ENCODE measurements around the gene NECTIN2. TPM values are rescaled to one million over a fixed set of nuclear protein-coding genes. Genes with fewer than 3 reads are reported as not detected.

Gene NECTIN2
- total RNA-seq, 1 experiment from 2014 or later: 76.7 TPM

GRCh38 chr19:44897835-44898234 lies 51.7 kb downstream of the NECTIN2 start:
- Histone ChIP-seq H3K27me3 (replicated peaks; ENCODE audit: insufficient read depth, low read depth, low read length, poor library complexity) (no peaks in the 10 kb centered on the region), H3K9me3 (ENCODE audit: low read depth, low read length, poor library complexity, severe bottlenecking) (no peaks in the 10 kb centered on the region), H3K36me3 (ENCODE audit: insufficient read depth, low read length, poor library complexity, severe bottlenecking) (peaks cover 60% of the 10 kb centered on the region), H3K27ac (ENCODE audit: low read depth, low read length, poor library complexity, severe bottlenecking) (no peak overlapping the region), H3K4me1 (ENCODE audit: insufficient read depth, low read length, poor library complexity, severe bottlenecking) (no peaks in the 10 kb centered on the region), H3K4me3 (ENCODE audit: low read depth, low read length, poor library complexity, severe bottlenecking) (no peak overlapping the region)
- intact Hi-C loops (cut with micrococcal nuclease; ENCODE audit: unreplicated experiment): no loop called here
- ChIA-PET CTCF (no interaction called here), POLR2A (ENCODE audit: low non-redundant PET) (no interaction called here)
- BruUV-seq (replicated peaks): no TSS peak
- no peak for DNase-seq (ENCODE audit: low spot score)
- TF ChIP-seq CTCF (conservative IDR thresholded peaks at IDR 0.05; ENCODE audit: low read depth, low read length): no peak
- no peak for TF ChIP-seq EZH2 (IDR thresholded peaks at IDR 0.05; ENCODE audit: borderline replicate concordance, low read depth, low read length, poor library complexity, severe bottlenecking)

- no peak overlapping the region for H3K27ac ChIP-seq (ENCODE audit: low read depth, low read length, poor library complexity, severe bottlenecking)
- no TSS peak for BruUV-seq (replicated peaks)
These were observed 54.5 kb downstream of the NECTIN2 start for GRCh38 chr19:44900328-44901244.

DNA sequence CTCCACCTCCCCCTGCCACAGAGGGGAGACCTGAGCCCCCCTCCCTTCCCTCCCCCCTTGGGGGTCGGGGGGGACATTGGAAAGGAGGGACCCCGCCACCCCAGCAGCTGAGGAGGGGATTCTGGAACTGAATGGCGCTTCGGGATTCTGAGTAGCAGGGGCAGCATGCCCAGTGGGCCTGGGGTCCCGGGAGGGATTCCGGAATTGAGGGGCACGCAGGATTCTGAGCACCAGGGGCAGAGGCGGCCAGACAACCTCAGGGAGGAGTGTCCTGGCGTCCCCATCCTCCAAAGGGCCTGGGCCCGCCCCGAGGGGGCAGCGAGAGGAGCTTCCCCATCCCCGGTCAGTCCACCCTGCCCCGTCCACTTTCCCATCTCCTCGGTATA lies 57.1 kb downstream of the NECTIN2 start:
- TF ChIP-seq CTCF (conservative IDR thresholded peaks at IDR 0.05; ENCODE audit: low read depth, low read length) (no peak), EZH2 (IDR thresholded peaks at IDR 0.05; ENCODE audit: borderline replicate concordance, low read depth, low read length, poor library complexity, severe bottlenecking) (no peak)
- BruUV-seq (replicated peaks): TSS peak; percentile 92
- H3K4me1 ChIP-seq (ENCODE audit: insufficient read depth, low read length, poor library complexity, severe bottlenecking): peaks cover 6% of the 10 kb centered on the region
- H3K27me3 ChIP-seq (replicated peaks; ENCODE audit: insufficient read depth, low read depth, low read length, poor library complexity): no peaks in the 10 kb centered on the region
- intact Hi-C loops (cut with micrococcal nuclease; ENCODE audit: unreplicated experiment): no loop called here
- POLR2A ChIA-PET (ENCODE audit: low non-redundant PET): no interaction called here
- no peak overlapping the region for H3K4me3 ChIP-seq (ENCODE audit: low read depth, low read length, poor library complexity, severe bottlenecking)
- no peaks in the 10 kb centered on the region for H3K9me3 ChIP-seq (ENCODE audit: low read depth, low read length, poor library complexity, severe bottlenecking)
- CTCF ChIA-PET: interaction anchor here (0.7 kb wide), 1 partner anchor 435 kb away, joined by 3 read pairs; no protein-coding TSS in a partner anchor
- no peak overlapping the region for H3K27ac ChIP-seq (ENCODE audit: low read depth, low read length, poor library complexity, severe bottlenecking)
- DNase-seq (ENCODE audit: low spot score): no peak
- H3K36me3 ChIP-seq (ENCODE audit: insufficient read depth, low read length, poor library complexity, severe bottlenecking): peaks cover 22% of the 10 kb centered on the region

More at GRCh38 chr19:44900328-44901244, 54.5 kb downstream of the NECTIN2 start:
- TF ChIP-seq CTCF (conservative IDR thresholded peaks at IDR 0.05; ENCODE audit: low read depth, low read length) (no peak), EZH2 (IDR thresholded peaks at IDR 0.05; ENCODE audit: borderline replicate concordance, low read depth, low read length, poor library complexity, severe bottlenecking) (no peak)
- POLR2A ChIA-PET (ENCODE audit: low non-redundant PET): no interaction called here
- H3K36me3 ChIP-seq (ENCODE audit: insufficient read depth, low read length, poor library complexity, severe bottlenecking): peaks cover 42% of the 10 kb centered on the region
- no peak for DNase-seq (ENCODE audit: low spot score)
- H3K9me3 ChIP-seq (ENCODE audit: low read depth, low read length, poor library complexity, severe bottlenecking): no peaks in the 10 kb centered on the region
- intact Hi-C loops (cut with micrococcal nuclease; ENCODE audit: unreplicated experiment): no loop called here
- no peak overlapping the region for H3K4me3 ChIP-seq (ENCODE audit: low read depth, low read length, poor library complexity, severe bottlenecking)
- CTCF ChIA-PET: interaction anchor here (0.7 kb wide), 1 partner anchor 1690 kb away, joined by 12 read pairs; no protein-coding TSS in a partner anchor
- H3K4me1 ChIP-seq (ENCODE audit: insufficient read depth, low read length, poor library complexity, severe bottlenecking): peaks cover 3% of the 10 kb centered on the region
- no peaks in the 10 kb centered on the region for H3K27me3 ChIP-seq (replicated peaks; ENCODE audit: insufficient read depth, low read depth, low read length, poor library complexity)

All from A673 (cell line).